Tibial nerve (tissue), 3 donors: ENCODE results near the gene AFAP1L1.

Experiments used
- CTCF ChIP-seq, 5 experiments: fragments of 200-600 bp in 3 of 5; fragments of 450-650 bp in 2 of 5; sonication (generic) in 3 of 5; IDR thresholded peaks; one replicate each; pipeline ENCODE4 v1.5.1; 2016 to 2019; ENCODE audit warnings: antibody characterized with exemption in 5 of 5, mild to moderate bottlenecking in 3 of 5, moderate library complexity in 2 of 5
- POLR2A ChIP-seq, 2 donors: fragments of 450-650 bp; IDR thresholded peaks; one replicate each; pipeline ENCODE4 v1.6.1; 2017; ENCODE audit warnings: antibody characterized with exemption in 2 of 2, mild to moderate bottlenecking in 2 of 2, moderate library complexity in 2 of 2

GRCh38 chr5:149356391-149356790 lies 84.7 kb downstream of the AFAP1L1 start:
- TF ChIP-seq POLR2A (IDR thresholded peaks at IDR 0.05) (no peak), CTCF (IDR thresholded peaks at IDR 0.05) (no peak)
